ENCODE results near the gene MED13L.
"Not testable (repeated sequence)": the region's sequence is repeated elsewhere in the genome, so short reads cannot be mapped to it uniquely, and the experiment has no call there.

Gene MED13L

DNA sequence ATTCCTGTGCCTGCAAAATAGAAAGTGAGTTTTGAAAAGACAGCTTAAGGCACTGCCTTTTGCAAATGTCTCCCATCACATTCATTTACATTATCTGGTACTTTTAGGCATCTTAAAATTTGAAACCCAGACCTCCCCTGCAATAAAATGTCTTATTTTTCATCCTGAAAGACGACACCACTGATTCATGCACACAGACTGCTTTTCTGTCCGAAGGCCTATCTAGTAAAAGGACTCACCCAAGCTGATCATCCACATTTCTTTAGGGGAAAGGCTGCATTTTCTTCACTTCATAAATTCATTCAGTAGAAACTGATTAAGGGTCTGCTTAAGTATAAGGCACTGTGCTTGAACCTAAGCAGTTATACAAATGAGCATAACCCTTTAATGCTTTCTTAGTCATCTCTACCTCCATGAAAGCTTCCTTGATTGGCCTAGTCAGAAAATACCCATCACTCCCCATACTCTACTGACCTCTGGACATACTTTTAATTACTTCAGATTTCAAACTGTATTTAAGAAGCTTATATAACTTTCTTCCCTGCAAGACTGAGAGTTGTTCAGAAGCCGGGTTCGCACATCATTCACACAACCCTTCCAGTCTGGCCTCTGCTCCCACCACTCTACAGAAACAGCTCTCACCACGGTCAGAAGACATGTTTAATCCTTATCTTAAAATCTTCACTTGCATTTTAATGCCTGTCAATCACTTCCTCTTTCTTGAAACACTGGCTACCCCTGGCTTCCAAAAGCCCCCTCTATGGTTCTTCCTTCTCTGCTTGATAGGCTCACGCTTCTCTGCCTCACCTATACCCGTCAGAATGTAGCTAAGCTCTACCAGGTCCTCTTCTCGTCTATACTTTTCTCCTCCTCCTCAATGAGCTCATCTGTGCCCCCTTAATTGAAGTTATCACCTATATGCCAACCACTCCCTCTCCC is 288.6 kb downstream of the MED13L start:
- Histone ChIP-seq H3K4me3 (no peak overlapping the region), H3K27ac (0 out of 22 replicates have a peak overlapping the region, but pooled peaks of 1 of the 11 experiments have one; percentile 4), H3K4me2 (peak overlapping the region in 7 of 11 experiments; percentile 7 to 46 (median 17); a peak in 14 of 22 replicates), H3K4me1 (peaks cover 17 to 27% (median 23%) of the 10 kb centered on the region in 10 experiments; a peak in 19 of 20 replicates), H3K9me3 (replicated peaks in 1 of 11) (no peaks in the 10 kb centered on the region), H3K36me3 (peaks cover 90 to 100% (median 97%) of the 10 kb centered on the region in 11 experiments), H4K20me1 (peaks cover 41 to 100% (median 78%) of the 10 kb centered on the region in 11 experiments), H3K27me3 (no peaks in the 10 kb centered on the region; a peak in 1 of 22 replicates), H3K9ac (peak overlapping the region in 1 of 11 experiments; percentile 24; a peak in 1 of 22 replicates)
- TF ChIP-seq Cebpa-rat (IDR thresholded peaks at IDR 0.05) = no peak

DNA sequence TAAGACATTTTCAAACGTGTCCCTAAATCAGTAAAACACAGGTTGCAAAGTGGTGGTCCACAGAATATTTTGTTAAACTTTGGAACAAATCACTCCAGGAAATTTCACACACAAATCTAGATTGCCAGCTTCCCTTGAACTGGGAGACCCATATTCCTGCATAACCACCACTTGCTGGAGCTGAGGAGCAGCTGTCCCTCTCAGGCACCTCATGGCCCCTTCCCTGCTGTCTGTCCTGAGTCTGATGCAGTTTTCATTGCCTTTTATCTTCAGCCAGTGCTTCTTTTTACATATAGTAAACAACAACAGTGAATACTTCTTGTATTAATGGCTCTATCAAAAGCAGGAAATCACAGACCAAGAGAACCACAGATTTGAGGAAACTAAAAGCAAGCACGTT is 289.3 kb downstream of the MED13L start:
- Histone ChIP-seq H3K4me2 (peak overlapping the region in 3 of 11 experiments; percentile 17 to 46 (median 41); a peak in 4 of 22 replicates), H3K36me3 (peaks cover 90 to 100% (median 98%) of the 10 kb centered on the region in 11 experiments), H3K27ac (no peak overlapping the region), H3K9me3 (replicated peaks in 1 of 11) (no peaks in the 10 kb centered on the region), H3K4me3 (no peak overlapping the region), H3K27me3 (no peaks in the 10 kb centered on the region; a peak in 1 of 22 replicates), H3K9ac (peak overlapping the region in 1 of 11 experiments; percentile 24; a peak in 1 of 22 replicates), H3K4me1 (peaks cover 17 to 27% (median 23%) of the 10 kb centered on the region in 10 experiments; a peak in 19 of 20 replicates), H4K20me1 (peaks cover 42 to 100% (median 83%) of the 10 kb centered on the region in 11 experiments)
- TF ChIP-seq Cebpa-rat (IDR thresholded peaks at IDR 0.05) = no peak

DNA sequence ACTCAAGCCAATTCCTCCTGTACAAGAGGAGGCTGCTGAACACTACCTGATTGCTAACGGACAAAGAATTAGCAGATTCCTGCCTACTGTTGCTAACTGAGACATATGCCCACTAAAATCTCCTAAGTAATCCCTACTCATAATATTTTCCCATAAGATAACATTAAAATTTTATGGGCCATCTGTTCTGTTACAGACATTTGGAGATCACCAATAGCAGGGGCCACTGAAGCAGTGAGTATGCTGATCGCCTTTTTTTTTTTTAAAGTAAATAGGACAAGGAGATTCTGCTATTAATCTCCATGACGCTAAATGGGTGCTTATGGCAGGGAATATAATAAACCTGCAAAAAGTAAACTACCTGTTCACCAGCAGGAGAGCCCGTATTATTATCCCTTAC is 292.9 kb downstream of the MED13L start:
- no peak for TF ChIP-seq Cebpa-rat (IDR thresholded peaks at IDR 0.05)
- Histone ChIP-seq H4K20me1 (peaks cover 47 to 99% (median 77%) of the 10 kb centered on the region in 11 experiments), H3K9me3 (replicated peaks in 1 of 11) (no peaks in the 10 kb centered on the region)

DNA sequence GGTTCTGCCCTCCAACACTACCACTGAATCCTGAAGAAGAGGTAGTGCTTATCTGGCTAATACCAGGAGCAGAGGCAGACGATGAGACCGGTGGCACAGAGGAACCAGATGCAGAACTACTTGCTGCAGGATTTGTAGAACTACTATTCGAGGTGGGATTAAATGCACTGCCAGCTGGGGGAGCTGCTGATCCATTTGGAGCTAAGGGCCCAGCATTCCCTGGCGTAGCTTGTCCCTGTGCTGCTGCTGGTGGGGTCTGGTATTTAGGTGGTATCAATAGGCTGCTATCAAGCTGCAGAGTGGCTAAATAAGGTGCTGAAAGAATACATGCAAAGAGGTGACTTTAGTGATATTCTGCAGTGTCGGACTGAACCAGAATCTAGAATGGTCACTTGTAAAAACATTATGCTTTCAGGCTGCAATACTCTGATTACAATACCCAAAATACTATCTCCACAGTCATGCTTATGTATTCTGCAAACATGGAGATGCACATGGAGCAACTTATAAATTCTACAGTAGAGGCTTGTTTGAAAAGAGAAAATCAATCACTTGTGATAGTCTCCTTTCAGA is 294.2 kb downstream of the MED13L start:
- Histone ChIP-seq H3K4me1 (peaks cover 2 to 31% (median 18%) of the 10 kb centered on the region in 10 experiments; a peak in 19 of 20 replicates), H3K27ac (no peak overlapping the region), H3K36me3 (peaks cover 95 to 100% (median 99%) of the 10 kb centered on the region in 11 experiments), H4K20me1 (peaks cover 37 to 99% (median 67%) of the 10 kb centered on the region in 11 experiments), H3K4me2 (no peak overlapping the region), H3K4me3 (no peak overlapping the region), H3K27me3 (no peaks in the 10 kb centered on the region; a peak in 1 of 22 replicates), H3K9ac (no peak overlapping the region), H3K9me3 (replicated peaks in 1 of 11) (no peaks in the 10 kb centered on the region)
- TF ChIP-seq Cebpa-rat (IDR thresholded peaks at IDR 0.05) = no peak

More for the DNA sequence above, 292.9 kb downstream of the MED13L start:
- no peaks in the 10 kb centered on the region; a peak in 1 of 22 replicates for H3K27me3 ChIP-seq
- H3K4me3 ChIP-seq = no peak overlapping the region
- H3K4me2 ChIP-seq = no peak overlapping the region
- no peak overlapping the region for H3K9ac ChIP-seq
- H3K36me3 ChIP-seq = peaks cover 90 to 100% (median 96%) of the 10 kb centered on the region in 11 experiments
- peaks cover 16 to 31% (median 27%) of the 10 kb centered on the region in 10 experiments for H3K4me1 ChIP-seq
- no peak overlapping the region for H3K27ac ChIP-seq

DNA sequence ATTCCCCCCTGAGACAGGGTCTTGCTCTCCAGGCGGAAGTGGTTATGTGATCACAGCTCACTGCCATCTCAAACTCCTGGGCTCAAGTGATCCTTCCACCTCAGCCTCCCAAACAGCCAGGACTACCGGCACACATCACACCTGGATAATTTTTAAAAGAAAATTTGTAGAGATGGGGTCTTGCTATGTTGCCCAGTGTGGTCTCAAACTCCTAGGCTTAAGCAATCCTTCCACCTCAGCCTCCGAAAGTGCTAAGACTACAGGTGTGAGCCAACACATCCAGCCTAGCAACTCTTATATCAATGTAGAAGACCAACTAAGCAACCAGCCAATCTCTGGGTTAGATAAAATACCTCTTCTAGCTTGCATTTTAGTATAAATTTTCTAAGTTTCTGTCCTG is 297.2 kb downstream of the MED13L start:
- peaks cover 19 to 96% (median 54%) of the 10 kb centered on the region in 11 experiments; a peak in 19 of 22 replicates for H4K20me1 ChIP-seq
- H3K9me3 ChIP-seq (replicated peaks in 1 of 11) = no peaks in the 10 kb centered on the region
- H3K27me3 ChIP-seq = no peaks in the 10 kb centered on the region
- H3K4me1 ChIP-seq = peaks cover 0 to 29% (median 18%) of the 10 kb centered on the region in 10 experiments; a peak in 13 of 20 replicates
- no peak overlapping the region for H3K9ac ChIP-seq
- no peak overlapping the region for H3K27ac ChIP-seq
- no peak for TF ChIP-seq Cebpa-rat (IDR thresholded peaks at IDR 0.05)
- peak overlapping the region in 7 of 11 experiments; percentile 25 to 47 (median 45); a peak in 14 of 22 replicates for H3K4me2 ChIP-seq
- no peak overlapping the region for H3K4me3 ChIP-seq
- peaks cover 90 to 100% (median 97%) of the 10 kb centered on the region in 11 experiments for H3K36me3 ChIP-seq

DNA sequence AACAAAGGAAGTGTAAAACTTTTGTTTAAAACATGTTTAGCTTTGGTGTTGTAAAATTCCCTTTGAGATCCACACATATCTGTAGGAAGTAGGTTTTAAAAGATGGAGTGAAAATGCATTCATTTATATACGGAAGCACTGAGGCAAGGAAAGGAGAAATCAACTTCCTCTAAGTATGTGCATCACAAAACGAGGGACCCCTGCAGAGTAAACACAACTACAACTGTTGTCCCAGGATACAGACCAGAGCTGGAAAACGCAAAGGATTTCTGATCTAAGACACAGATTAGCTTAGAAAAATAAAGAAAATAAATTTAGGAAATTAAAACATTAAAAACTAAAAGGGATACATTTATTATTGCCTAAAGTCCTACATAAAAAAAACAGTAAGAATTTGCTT is 297.6 kb downstream of the MED13L start:
- no peak overlapping the region for H3K4me3 ChIP-seq
- peak overlapping the region in 6 of 11 experiments; percentile 25 to 47 (median 46); a peak in 10 of 22 replicates for H3K4me2 ChIP-seq
- no peak overlapping the region for H3K9ac ChIP-seq
- peaks cover 19 to 94% (median 51%) of the 10 kb centered on the region in 11 experiments; a peak in 19 of 22 replicates for H4K20me1 ChIP-seq
- TF ChIP-seq Cebpa-rat (IDR thresholded peaks at IDR 0.05) = no peak
- H3K27me3 ChIP-seq = no peaks in the 10 kb centered on the region
- H3K4me1 ChIP-seq = peaks cover 0 to 29% (median 18%) of the 10 kb centered on the region in 10 experiments; a peak in 13 of 20 replicates
- peaks cover 90 to 100% (median 97%) of the 10 kb centered on the region in 11 experiments for H3K36me3 ChIP-seq
- H3K27ac ChIP-seq = no peak overlapping the region
- no peaks in the 10 kb centered on the region for H3K9me3 ChIP-seq (replicated peaks in 1 of 11)

DNA sequence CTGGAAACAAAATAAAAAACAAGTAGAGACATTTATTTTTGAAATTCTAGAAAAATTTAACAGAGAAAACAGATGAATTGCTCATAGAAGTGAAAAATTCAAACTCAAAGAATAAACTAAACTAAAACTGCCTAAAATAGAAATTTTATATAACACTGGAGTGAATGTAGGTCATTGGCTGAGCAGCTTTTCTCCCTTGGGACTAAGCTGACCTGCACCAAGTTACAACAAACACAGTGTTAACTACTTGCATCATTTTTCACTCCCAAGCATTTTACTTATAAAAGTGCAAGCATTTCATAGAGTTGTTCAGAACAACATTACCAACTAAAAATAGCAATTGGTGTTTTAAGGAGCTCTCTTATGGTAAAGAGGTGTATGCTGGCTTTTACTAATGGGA is 298.1 kb downstream of the MED13L start:
- Histone ChIP-seq H3K27me3 (no peaks in the 10 kb centered on the region), H3K9ac (no peak overlapping the region), H3K36me3 (peaks cover 88 to 100% (median 97%) of the 10 kb centered on the region in 11 experiments), H3K4me2 (peak overlapping the region in 5 of 11 experiments; percentile 25 to 46 (median 45); a peak in 7 of 22 replicates), H3K27ac (no peak overlapping the region), H3K9me3 (replicated peaks in 1 of 11) (no peaks in the 10 kb centered on the region), H3K4me1 (peaks cover 0 to 29% (median 18%) of the 10 kb centered on the region in 10 experiments; a peak in 13 of 20 replicates), H3K4me3 (no peak overlapping the region), H4K20me1 (peaks cover 14 to 91% (median 46%) of the 10 kb centered on the region in 11 experiments; a peak in 19 of 22 replicates)
- no peak for TF ChIP-seq Cebpa-rat (IDR thresholded peaks at IDR 0.05)

DNA sequence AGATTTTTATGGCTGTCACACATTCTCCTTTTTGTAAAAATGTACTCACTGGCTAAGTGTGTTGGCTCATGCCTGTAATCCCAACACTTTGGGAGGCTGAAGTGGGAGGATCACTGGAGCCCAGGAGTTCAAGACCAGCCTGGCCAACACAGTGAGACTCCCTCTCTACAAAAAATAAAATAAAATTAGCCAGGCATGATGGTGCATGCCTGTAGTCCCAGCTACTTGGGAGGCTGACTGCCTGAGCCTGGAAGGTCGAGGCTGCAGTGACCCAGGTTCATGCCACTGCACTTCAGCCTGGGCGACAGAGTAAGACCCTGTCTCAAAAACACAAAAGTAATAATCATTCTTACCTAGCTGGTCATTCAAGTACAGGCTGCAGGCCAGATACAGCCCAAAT is 300.7 kb downstream of the MED13L start:
- H3K27me3 ChIP-seq; H3K4me3 ChIP-seq; H3K9ac ChIP-seq; H3K9me3 ChIP-seq (replicated peaks in 1 of 11); H3K4me2 ChIP-seq: not testable (repeated sequence)
- Histone ChIP-seq H4K20me1 (peaks cover 0 to 89% (median 24%) of the 10 kb centered on the region in 11 experiments; a peak in 16 of 22 replicates), H3K27ac (0 out of 22 replicates have a peak overlapping the region, but pooled peaks of 1 of the 11 experiments have one; percentile 4), H3K4me1 (peaks cover 0 to 29% (median 18%) of the 10 kb centered on the region in 10 experiments; a peak in 13 of 20 replicates), H3K36me3 (peaks cover 88 to 100% (median 97%) of the 10 kb centered on the region in 11 experiments)

Measured in BLaER1 treated with 17β-estradiol and CSF1 and Interleukin-3, amounts not matched to agents 10 nM and 100 nM (cell line).